NCI-H1694 (cell line): ENCODE results near the gene EPSTI1.
A peak's percentile ranks its signal among the peaks of the same experiment; 100 is the strongest.

Experiments used
- DNase-seq: peaks from one replicate; lab custom pipeline; 2025; lab: John Stamatoyannopoulos, UW

EPSTI1 gene

DNA sequence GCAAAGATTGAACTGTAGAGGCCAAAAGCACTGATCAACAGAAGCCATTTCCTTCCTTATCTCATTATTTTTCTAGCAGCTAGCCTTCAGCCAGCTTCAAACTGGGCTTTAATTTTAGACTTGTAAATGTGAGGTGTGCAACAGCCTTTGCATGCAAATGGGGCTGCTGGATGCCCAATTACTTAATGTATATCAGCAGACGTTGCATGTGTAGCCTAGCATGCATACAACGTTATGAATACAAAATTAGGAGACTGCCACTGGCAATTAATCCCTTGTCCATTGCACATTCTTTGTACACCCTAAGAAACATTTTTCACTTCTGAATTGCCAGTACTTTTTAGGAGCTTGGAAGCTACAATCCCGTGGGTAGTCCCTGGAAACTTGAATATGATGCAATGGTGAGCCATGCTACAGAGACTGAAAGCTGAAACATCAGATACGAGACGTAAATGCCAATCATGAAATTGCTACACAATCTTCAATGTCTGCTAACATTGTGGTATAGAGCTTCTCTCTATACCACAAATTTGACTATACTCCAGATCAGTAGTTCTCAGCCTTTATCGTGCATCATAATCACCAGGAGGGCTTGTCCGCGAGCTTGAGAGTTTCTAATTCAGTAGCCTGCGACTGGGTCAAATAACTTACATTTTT, 20.2 kb downstream of the EPSTI1 start:
- no peak for DNase-seq

DNA sequence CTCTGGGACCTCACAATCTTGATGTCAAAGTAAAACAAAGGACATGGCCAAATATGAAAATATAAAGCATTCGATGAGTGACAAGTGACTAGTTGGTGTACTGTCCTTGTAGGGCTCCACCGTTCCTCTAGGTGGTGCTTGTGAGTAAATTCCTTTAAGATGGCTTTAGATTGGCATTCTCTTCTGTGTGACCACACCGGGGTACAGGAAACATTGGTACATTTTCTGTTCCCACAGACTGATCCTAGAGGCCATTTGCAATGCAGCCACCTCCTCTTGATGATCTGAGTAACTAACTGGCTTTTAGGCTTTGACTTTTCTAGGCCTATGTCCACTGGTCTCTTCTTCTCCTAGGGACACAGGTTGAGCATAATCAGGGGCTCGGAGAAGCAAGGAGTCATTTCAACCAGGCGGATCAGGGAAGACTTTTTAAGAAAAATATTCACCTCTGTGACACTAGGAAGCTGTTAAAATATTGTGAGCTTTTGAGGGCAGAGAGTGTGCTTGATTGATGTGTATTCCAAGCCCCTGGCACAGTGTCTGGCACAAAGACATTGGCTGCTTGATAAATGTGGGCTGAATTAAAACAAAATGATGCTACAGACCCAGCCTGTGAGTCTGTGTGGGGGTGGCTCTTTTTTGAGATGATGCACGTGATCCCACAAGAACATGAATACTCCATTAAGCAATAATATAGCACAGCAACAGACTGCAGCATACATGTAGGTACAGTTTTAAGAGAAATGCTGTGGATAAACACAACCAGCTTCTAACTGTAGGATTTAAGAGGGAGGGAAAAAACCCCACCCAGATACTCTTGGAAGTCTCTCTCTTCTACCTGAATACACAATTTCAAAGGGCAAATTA, 21.0 kb downstream of the EPSTI1 start:
- peak; percentile 2 for DNase-seq

DNA sequence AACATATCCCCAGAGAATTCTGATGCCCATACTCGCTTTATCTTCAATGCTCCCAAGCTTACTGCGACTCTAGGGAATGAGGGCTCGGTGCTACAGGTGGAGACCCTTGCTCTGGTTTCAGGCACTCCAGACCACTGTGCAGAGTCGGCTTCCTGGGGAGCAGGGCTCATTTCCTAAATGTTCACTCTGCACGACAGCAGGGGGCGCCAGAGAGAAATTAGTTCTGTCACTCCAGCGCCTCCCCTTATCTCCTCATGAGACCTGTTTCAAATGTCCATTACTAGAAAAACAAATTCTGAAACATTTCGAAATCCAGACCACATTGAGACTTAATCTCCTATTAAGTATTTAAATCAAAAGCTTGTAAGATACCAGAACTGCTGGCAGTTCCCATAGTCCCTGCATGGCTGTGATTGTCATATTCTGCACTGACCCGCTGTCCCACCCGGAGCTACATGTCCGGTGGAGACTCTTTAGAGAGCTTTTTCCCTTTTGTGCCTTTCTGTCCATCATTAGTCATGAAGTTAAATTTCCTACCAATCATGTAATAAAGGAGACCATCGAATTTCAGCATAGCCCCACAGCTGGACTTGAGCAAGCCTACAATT, 22.4 kb downstream of the EPSTI1 start:
- peak; percentile 35 for DNase-seq

DNA sequence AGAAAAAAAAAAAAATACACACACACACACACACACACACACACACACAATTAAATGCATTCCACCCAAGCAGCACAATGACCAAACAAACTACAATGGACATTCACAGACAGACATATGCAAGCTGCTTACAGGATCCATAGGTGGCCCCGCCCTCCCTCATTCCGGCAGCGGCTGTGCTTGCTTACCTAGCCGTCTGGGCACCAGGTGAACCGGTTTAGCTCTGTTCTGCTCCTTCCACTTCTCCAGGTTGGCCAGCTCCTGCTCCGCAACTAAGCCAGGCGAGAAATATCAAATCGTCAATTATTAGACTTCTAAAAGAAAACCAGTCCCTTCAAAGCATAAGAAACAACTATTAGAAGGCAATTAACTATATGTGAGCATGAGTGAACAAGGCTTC, 23.1 kb downstream of the EPSTI1 start:
- no peak for DNase-seq

DNA sequence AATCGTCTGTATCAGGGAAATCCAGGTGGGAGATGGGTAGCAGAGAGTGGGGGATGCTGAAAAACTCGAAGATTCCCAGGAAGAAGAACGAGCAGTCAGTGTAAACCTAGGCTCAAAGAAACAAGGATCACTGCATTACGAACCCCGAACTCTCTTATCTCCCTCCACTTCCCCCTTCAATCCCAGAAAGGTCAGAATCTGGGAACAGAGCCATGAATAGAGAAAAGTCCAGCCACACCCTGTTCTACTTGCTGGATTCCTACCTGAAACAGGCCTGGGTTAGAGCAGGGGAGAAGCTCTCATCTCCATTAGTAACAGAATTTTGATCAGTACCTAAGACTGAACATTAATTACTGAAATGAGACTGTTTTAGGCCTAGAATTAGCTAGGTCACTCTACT, 24.4 kb downstream of the EPSTI1 start:
- DNase-seq = no peak

DNA sequence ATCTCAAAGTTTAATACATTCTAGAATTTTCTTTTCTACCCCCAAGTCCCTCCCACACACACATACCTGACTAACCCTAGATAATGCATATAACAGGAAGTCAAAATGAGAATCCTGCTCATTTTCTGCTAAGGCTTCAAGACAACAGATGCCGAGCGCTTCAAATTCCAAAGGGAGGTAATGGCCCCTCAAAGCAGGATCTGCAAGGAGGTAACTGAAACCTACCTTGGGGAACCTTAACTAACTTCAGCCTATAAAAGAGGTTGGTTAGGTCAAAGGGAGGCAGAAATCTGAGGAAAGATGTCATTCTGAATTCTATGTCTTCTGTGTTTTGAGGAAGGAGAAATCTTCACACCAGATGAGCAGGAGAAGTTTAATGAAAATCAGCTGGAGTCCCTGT, 26.8 kb downstream of the EPSTI1 start:
- DNase-seq = no peak

DNA sequence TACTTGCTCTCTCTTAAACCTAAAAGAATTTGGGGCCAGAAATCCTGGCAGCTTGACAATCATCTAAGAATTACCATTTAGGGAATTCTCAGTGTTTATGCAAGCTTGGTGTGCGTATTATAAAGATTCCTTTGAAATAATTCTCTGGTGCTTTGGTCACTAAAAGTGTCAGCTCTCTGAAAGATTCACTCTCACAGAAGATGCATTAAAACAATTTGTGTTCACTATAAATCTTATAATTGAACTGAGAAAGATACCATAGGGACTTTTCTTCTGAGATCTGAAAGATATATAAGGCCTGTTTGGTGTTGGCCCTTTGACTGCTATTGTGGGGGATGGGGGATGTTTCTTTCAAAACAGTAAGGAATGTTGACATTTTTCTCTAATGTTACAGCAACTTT, 27.3 kb downstream of the EPSTI1 start:
- no peak for DNase-seq

DNA sequence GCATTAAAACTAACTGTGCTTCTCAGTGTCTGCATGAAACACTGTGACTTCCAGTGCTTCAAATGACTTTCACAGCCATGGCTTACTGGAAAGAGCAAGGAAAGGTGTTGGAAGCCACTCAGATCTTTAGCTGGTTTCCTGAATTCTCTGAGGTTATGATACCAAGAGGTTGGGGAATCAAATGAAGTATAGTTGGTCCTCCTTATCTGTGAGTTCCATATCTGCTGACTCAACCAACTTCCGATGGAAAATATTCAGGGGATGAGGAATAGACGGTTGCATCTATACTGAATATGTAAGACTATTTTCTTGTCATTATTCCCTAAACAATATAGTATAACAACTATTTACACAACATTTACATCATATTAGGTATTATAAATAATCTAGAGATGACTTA, 32.4 kb downstream of the EPSTI1 start:
- DNase-seq = no peak

DNA sequence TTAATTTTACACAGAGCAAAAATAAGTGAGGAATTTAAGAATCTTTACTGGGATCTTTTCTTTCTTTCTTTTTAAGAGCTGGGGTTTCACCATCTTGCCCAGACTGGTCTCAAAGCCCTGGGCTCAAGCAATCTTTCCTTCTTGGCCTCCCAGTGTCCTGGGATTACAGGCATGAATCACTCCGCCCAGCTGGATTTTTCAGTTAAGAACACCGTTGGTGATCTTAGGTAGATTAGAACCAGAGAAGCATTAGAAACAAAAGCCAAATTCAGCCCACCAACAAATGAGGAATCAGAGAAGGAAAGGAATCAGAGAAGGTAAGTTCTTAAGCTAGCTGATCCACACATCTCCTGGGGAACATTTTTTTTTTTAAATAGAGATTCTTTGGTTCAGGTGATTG, 34.2 kb downstream of the EPSTI1 start:
- DNase-seq = no peak

DNA sequence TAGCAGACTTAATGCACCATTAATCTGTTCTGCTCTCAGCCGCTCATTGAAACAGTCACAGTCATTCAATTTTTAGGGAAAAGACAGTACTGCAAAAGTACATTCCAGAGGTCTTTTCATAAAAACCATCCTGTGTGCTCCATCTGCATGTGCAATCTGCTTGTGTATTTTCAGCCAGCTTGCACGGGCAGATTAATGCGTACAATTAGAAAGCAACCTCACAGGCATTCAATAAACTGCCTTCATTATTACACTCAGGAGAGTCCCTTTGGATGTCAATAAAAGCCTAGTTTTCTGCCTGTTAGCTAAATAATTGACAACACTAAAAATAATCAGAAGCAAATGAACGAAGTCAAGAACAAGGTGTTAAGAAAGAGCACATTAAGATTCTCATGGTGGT, 41.9 kb downstream of the EPSTI1 start:
- peak; percentile 70 for DNase-seq

DNA sequence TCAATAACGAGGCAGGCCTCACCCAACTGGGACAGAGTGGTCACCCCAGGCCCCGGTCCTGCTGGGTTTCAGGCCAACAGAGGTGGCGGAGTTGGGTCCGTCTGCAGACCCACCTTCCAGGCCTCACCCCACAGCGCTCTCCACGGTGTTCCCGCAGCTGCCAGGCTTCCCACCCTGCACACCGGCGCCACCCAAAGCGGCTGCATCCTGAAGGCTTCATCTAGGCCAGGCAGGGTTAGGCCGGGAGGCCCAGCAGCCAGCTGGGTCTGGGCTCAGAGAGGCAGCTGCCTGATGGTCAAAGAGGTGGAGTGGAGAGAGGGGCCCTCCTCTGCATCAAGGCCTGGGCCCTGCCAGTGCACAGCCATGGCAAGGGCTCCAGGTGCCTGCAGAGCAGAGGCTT, 44.1 kb downstream of the EPSTI1 start:
- no peak for DNase-seq

DNA sequence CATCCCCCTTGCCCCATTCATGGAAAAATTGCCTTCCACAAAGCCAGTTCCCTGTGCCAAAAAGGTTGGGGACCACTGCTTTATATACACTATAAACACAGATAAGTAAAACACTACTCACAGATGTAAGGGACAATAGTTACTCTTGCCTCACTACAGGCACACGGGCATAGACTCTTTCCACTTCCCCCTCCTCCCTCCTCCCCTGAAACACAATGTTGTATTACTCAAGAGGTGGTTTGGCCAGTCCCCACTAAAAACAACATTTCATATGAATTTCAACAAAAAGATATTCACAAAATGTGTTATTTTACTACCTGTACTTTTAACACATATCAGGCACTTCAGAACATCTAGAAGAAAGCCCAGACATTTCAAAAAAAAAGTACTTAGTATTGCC, 45.1 kb downstream of the EPSTI1 start:
- DNase-seq = no peak

DNA sequence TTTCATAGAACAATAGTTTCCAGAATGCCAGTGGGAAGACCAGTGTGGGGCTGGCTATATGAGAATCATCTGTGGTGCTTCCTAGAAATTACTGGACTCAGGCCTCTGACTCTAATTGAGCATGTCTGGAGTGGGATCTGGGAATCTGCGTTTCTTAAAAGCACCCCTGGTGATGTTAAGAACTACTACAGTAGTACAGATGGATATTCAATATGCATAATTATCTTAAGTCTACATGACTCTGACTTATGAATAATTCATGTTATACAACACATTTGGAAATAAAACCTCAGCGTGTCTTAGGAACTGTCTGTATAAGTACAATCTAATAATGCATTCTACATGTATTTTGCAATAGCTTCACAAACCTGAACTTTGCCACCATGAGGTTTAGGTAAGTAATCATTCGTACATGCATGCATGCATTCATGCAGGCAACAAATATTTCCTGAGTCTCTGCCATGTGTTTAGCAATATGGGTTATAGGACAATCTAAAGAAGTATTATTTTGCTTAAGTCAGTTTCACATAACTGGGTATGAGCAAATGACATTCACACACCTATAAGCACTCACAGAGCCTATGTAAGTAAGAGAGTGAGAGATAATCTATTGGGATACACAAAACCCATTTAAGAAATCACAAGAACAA, 62.0 kb downstream of the EPSTI1 start:
- DNase-seq = no peak

DNA sequence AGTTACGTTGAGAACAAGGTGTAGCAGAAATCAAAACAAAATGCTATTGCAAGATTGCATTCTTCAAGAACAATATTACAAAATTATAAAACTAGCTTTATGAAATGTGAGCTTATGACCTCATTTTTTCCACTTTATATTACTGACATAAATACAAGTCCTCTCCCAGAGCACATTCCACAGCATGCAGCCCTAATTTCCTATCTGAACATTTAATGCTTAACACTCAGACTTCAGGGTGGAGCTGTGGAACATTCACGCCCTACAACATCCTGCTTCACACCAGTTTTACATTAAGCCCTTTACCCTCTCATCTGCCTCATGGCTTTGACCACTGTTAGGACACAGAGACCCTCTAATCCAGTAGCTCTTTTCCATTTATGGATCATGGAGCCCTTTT, 65.5 kb downstream of the EPSTI1 start:
- DNase-seq = no peak

DNA sequence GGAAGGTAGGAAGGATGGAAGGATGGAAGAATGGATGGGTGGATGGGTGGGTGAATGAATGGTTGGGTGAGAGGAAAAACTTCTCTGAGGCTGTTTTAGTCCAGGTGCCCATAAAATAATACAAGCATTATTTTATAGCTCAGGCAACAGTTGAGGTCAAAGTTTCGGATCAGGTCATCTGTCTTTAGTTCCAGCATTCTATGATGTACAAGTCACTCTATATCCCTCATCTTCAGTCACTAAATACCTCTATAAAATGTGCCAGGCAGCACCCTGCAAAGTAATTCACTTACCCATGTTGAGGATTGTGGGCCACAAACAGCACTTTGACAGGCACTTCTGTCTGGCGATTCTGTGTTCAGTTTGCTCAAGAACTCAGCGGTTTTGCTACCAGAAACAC, 66.0 kb downstream of the EPSTI1 start:
- no peak for DNase-seq

DNA sequence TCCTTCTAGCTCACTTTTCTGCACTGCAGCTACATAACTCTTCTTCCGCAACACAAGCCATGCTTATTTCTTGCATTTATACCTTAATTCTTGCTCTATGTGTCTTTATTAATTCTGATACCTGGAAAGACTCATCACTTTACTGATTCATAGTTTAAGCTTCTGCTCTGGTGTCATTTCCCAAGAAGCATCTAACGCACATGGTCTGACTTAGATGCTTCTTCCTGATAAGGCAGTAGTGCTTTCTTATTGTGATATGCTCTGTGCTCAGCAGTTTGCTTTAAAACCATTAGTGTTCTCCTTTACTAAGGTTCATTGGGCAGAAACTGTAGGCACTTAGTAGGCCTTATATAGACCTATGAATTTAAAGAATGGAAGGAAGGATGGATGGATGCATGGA, 66.4 kb downstream of the EPSTI1 start:
- DNase-seq = no peak

DNA sequence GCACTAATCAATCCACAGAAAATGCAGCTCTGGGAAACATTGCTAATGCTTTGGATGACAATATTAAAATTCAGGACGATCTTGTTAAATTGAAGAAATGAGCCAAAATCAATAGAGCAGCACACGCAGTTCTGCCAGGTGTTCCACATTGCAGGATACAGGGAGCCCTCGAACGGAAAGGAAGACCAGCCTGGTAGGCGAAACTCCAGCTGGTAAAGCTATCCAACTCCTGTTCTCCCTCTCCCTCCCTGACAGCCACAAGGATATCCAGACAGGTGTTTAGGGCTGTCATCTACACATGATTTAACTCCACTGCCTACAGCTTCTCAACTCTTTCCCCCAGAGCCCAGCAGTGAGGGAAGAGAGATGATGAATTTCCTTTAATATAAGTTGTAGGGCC, 67.7 kb downstream of the EPSTI1 start:
- no peak for DNase-seq

DNA sequence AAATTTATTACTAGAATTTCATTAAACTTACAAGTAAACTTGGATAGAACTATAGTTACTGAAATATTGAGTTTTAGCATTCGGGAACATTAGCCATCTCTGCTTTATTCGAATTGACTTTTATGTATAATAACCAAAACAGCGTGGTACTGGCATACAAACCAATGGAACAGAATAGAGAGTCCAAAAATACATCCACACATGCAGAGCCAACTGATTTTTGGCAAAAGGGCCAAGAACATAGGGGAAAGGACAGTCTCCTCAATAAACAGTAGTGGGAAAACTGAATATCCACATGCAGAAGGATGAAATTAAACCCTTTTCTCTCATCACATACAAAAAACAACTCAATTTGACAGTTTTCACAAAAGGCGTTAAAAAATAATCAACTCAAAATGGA, 84.3 kb downstream of the EPSTI1 start:
- no peak for DNase-seq

DNA sequence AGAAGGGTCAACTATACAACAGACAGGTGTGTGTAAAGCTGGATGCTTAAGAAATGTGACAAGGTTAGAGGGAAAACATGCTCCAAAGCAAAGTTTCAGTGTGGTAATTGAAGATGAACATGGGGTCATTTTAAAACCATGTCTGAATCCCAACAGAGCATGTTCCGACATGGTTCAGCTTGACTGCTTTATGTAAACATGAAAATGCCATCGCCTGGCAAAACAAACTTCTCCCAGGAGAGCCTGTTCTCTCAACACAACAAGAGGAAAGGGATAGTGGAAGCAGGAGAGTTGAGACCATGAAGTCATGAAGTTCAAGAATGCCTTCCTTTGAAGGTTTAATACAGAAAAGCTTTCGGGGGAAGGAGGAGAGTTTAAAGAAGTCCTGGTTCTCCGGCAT, 85.8 kb downstream of the EPSTI1 start:
- DNase-seq = no peak

DNA sequence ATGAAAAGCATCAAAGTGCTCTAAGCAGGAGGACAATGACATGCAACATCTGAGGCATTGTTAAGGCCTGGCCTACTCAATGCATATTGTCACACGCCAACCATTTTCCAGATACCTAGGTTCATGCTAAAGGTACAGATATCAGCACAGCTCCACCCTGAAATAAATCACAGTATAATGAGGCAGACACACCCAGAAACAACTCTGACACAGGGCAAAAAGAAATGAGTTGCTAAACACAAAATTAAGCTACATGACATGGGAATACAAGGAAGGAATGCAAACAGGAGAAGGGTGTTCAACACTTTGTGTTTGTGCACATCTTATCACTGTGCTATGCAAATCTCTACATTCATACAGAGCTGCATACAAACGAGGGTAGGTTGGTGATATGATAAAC, 86.5 kb downstream of the EPSTI1 start:
- DNase-seq = no peak

DNA sequence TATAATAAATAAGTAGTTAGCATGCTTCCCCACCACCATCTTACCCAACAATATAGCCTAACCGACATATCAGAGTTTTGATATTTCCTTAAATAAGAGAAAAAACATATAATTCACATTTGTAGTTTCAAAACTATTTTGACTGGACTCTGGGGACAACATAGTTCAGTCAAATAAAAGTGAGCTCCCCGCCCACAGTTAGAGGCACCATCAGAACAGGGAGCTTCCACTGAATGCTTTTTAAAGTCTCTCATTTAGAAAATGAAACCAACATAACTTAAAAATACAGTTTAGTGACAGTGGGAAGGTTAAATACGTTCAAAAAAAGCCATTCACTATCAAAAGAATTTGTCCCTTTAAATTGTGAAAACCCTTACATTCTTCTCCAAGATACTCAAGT, 92.8 kb downstream of the EPSTI1 start:
- no peak for DNase-seq

DNA sequence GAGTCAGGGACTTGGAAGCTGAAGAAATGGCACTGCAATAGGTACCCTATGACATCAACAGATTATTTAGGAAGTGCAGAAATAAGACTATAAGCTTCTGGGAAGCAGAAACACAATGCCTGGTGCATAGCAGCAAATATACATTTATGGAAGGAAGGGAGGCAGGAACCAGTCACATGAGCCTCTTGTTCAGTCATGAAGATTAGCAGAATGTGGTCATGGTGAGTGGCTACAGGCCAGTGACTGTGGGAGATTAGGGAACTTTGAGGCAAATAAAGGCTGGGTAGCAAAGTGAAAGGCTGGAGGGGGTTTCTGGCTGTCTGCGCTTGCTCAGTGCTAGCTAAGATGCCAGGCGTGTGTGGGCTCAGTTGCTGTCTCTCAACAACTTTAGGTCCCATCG, 96.3 kb downstream of the EPSTI1 start:
- no peak for DNase-seq

DNA sequence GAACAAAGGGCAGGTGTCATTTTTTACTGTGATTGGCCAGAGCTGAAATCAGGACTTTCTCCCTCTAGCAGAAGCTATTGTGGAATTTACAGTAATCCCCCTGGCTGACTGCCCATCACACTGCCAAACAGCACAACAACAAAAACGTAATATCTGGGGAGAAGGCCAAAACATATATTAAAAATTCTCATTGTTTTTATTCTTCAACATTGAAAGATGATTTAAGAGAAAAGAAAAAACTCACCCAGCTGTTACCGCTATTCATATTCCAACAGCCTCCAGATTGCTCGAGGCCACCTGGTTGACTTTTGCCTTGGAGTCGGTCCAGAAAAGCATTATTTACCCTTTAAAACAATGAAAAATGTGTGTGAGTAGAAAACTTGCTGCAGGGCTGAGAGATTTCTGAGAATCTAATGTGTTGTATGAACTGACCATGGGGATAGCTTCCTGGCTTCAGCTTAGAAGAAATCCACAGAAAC, 97.2 kb downstream of the EPSTI1 start:
- DNase-seq = peak; percentile 89
